PC-3 (cell line): Measurements from ENCODE around the gene TFDP2. TPM values are rescaled to one million over a fixed set of nuclear protein-coding genes. Genes with fewer than 3 reads are reported as not detected.

Experiments
- ATAC-seq: fragments of 200-7000 bp; cut with Tn5 transposase; 2 replicates; pipeline ENCODE4 v1.9.1; 2020; ENCODE audit warnings: mild to moderate bottlenecking, moderate library complexity
- BruUV-seq: library from RNA; stranded (reverse); fragments of 400-500 nt; replicated peaks from 2 replicates; lab custom pipeline; 2021; lab: Mats Ljungman, UMichigan
- CTCF ChIA-PET: fragments of 300-600 bp; sonication (Branson Sonifier 250); formaldehyde crosslinking; loops from one replicate; lab custom pipeline; 2022; ENCODE audit warnings: antibody characterized with exemption; lab: Charles Lee
- POLR2A ChIA-PET: fragments of 300-600 bp; sonication (Branson Sonifier 250); formaldehyde crosslinking; loops from one replicate; lab custom pipeline; 2022; ENCODE audit warnings: antibody characterized with exemption; ENCODE audit not compliant: unreplicated experiment; lab: Charles Lee
- DNase-seq: peaks from one replicate; pipeline ENCODE4 v3.0.0-alpha.2; 2015
- H2AFZ ChIP-seq: fragments of 300-600 bp; sonication (generic); 2 replicates; pipeline ENCODE4 v1.6.0; 2016; ENCODE audit warnings: antibody characterized with exemption, low read length
- H3F3A ChIP-seq: fragments of 300-600 bp; sonication (generic); one replicate; pipeline ENCODE4 v1.6.0; 2017; ENCODE audit warnings: antibody characterized with exemption, low read length, control low read depth, mild to moderate bottlenecking; ENCODE audit not compliant: unreplicated experiment
- H3K27ac ChIP-seq: fragments of 300-600 bp; sonication (generic); 2 replicates; pipeline ENCODE4 v1.5.1; 2016; ENCODE audit warnings: mild to moderate bottlenecking, low read length
- H3K27me3 ChIP-seq: fragments of 300-600 bp; sonication (generic); 2 replicates; pipeline ENCODE4 v1.6.1; 2016; ENCODE audit warnings: low read length, mixed read lengths
- H3K36me3 ChIP-seq: fragments of 300-600 bp; sonication (generic); 2 replicates; pipeline ENCODE4 v1.6.1; 2016; ENCODE audit warnings: low read depth, mixed run types, low read length, mixed read lengths
- H3K4me1 ChIP-seq: fragments of 300-600 bp; sonication (generic); 2 replicates; pipeline ENCODE4 v1.5.1; 2016; ENCODE audit warnings: low read length; ENCODE audit not compliant: insufficient read depth
- H3K4me2 ChIP-seq: fragments of 300-600 bp; sonication (generic); 2 replicates; pipeline ENCODE4 v1.6.0; 2016; ENCODE audit warnings: low read length
- H3K4me3 ChIP-seq: fragments of 300-600 bp; sonication (generic); 2 replicates; pipeline ENCODE4 v1.5.1; 2016; ENCODE audit warnings: mild to moderate bottlenecking, low read length, mixed read lengths
- H3K79me2 ChIP-seq: fragments of 300-600 bp; sonication (generic); 2 replicates; pipeline ENCODE4 v1.6.1; 2017; ENCODE audit warnings: low read length, mixed read lengths
- H3K9ac ChIP-seq: fragments of 300-600 bp; sonication (generic); 2 replicates; pipeline ENCODE4 v1.6.0; 2016; ENCODE audit warnings: mild to moderate bottlenecking, low read length
- H3K9me2 ChIP-seq: fragments of 300-600 bp; sonication (generic); replicated peaks from 2 replicates; pipeline ENCODE4 v1.6.1; 2016; ENCODE audit warnings: mixed run types, low read length, mixed read lengths
- H3K9me3 ChIP-seq: fragments of 300-600 bp; sonication (generic); 2 replicates; pipeline ENCODE4 v1.6.1; 2016; ENCODE audit warnings: low read length, mixed read lengths
- H4K20me1 ChIP-seq: fragments of 300-600 bp; sonication (generic); 2 replicates; pipeline ENCODE4 v1.6.1; 2016; ENCODE audit warnings: low read length, mixed read lengths
- EZH2 ChIP-seq: fragments of 300-600 bp; sonication (generic); IDR thresholded peaks from one replicate; pipeline ENCODE4 v1.6.1; 2017; ENCODE audit warnings: antibody characterized with exemption, mild to moderate bottlenecking, low read length; ENCODE audit not compliant: unreplicated experiment
- EZH2phosphoT487 ChIP-seq: fragments of 300-600 bp; sonication (generic); IDR thresholded peaks from 2 replicates; pipeline ENCODE4 v1.6.1; 2018; ENCODE audit warnings: mild to moderate bottlenecking, antibody characterized with exemption, low read length, borderline replicate concordance
- intact Hi-C: fragments of 100-400 bp; cut with micrococcal nuclease; formaldehyde crosslinking; loops from 2 replicates; pipeline ENCODE4 v1.9.0; 2023
- total RNA-seq: library from RNA; depleted of rRNA; stranded (reverse); fragments of >200 nt; gene quantifications from 2 replicates; pipeline ENCODE4 v1.2.3, GENCODE V29; 2014
- TF ChIP-seq, protein P1 (sequence below): fragments of 300-600 bp; sonication (generic); conservative IDR thresholded peaks from 2 replicates; pipeline ENCODE4 v1.5.1; 2017; ENCODE audit warnings: antibody characterized with exemption, low read depth, mild to moderate bottlenecking, low read length

The TFDP2 gene
- total RNA-seq, 1 experiment from 2014 or later, result 37.9 TPM

DNA sequence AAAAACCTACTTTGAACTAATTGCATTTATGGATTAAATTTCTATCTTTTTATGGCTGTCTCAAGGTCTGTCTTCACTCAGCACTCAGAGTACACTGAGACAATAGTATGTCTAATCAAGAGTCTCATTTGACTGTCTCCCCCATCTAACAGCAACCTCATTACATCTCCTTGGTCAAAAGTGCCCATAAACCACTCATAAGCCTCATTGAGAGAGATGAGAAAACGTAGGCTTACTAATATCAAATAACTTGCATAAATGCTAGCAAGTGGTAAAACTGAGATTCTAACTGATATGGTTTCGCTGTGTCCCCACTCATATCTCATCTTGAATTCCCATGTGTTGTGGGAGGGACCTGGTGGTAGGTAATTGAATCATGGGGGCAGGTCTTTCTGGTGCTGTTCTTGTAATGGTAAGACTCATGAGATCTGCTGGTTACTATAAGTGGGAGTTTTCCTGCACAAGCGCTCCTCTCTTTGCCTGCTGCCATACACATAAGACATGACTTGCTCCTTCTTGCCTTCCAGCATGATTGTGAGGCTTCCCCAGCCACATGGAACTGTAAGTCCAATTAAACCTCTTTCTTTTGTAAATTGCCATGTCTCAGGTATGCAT is 113.9 kb downstream of the TFDP2 start:
- Histone ChIP-seq H3K4me3 (no peak overlapping the region), H3K9me2 (no peaks in the 10 kb centered on the region), H3K9me3 (no peaks in the 10 kb centered on the region), H4K20me1 (no peaks in the 10 kb centered on the region), H3K27ac (no peak overlapping the region), H3K4me2 (no peak overlapping the region), H3K4me1 (peaks cover 7% of the 10 kb centered on the region; the same call in 1 of the 2 replicates), H3K27me3 (no peaks in the 10 kb centered on the region), H3K79me2 (no peaks in the 10 kb centered on the region), H3K36me3 (no peaks in the 10 kb centered on the region), H3F3A (no peaks in the 10 kb centered on the region), H2AFZ (no peak overlapping the region), H3K9ac (no peak overlapping the region)
- CTCF ChIA-PET, result no interaction called here
- POLR2A ChIA-PET, result no interaction called here
- no peak for ATAC-seq
- TF ChIP-seq, protein P1, sequence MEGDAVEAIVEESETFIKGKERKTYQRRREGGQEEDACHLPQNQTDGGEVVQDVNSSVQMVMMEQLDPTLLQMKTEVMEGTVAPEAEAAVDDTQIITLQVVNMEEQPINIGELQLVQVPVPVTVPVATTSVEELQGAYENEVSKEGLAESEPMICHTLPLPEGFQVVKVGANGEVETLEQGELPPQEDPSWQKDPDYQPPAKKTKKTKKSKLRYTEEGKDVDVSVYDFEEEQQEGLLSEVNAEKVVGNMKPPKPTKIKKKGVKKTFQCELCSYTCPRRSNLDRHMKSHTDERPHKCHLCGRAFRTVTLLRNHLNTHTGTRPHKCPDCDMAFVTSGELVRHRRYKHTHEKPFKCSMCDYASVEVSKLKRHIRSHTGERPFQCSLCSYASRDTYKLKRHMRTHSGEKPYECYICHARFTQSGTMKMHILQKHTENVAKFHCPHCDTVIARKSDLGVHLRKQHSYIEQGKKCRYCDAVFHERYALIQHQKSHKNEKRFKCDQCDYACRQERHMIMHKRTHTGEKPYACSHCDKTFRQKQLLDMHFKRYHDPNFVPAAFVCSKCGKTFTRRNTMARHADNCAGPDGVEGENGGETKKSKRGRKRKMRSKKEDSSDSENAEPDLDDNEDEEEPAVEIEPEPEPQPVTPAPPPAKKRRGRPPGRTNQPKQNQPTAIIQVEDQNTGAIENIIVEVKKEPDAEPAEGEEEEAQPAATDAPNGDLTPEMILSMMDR, result no peak
- TF ChIP-seq EZH2 (no peak), EZH2phosphoT487 (no peak)
- DNase-seq, result no peak
- BruUV-seq, result no TSS peak
- intact Hi-C loops, result no loop called here

DNA sequence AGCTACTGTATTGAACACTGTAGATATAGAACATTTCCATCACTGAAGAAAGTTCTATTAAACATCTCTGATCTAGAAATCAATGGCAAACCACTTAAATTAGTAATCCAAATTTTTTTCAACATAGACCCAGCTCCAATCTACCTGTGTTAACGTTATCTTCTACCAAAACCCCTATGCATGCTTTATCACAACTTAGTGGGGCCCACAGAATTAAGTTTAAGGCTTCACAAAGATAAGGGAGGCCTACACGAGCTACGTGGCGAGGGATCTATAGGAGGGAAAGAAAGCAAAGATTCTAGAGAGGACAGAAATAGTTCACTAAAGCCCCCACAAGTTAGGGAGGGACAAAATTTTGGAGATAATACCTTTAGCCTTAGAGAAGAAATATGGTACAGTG is 116.1 kb downstream of the TFDP2 start:
- POLR2A ChIA-PET, result no interaction called here
- H3K9me3 ChIP-seq, result no peaks in the 10 kb centered on the region
- no peak for ATAC-seq
- H3K4me3 ChIP-seq, result no peak overlapping the region
- no peaks in the 10 kb centered on the region for H3K4me1 ChIP-seq
- H3K36me3 ChIP-seq, result no peaks in the 10 kb centered on the region
- DNase-seq, result no peak
- no peak overlapping the region for H2AFZ ChIP-seq
- intact Hi-C loops, result no loop called here
- BruUV-seq, result no TSS peak
- no peak overlapping the region for H3K27ac ChIP-seq
- H3F3A ChIP-seq, result no peaks in the 10 kb centered on the region
- H3K9ac ChIP-seq, result no peak overlapping the region
- no peak overlapping the region for H3K4me2 ChIP-seq
- H3K79me2 ChIP-seq, result no peaks in the 10 kb centered on the region
- TF ChIP-seq, protein P1, result no peak
- TF ChIP-seq EZH2phosphoT487 (no peak), EZH2 (no peak)
- CTCF ChIA-PET, result no interaction called here
- no peaks in the 10 kb centered on the region for H4K20me1 ChIP-seq
- H3K27me3 ChIP-seq, result no peaks in the 10 kb centered on the region
- no peaks in the 10 kb centered on the region for H3K9me2 ChIP-seq

DNA sequence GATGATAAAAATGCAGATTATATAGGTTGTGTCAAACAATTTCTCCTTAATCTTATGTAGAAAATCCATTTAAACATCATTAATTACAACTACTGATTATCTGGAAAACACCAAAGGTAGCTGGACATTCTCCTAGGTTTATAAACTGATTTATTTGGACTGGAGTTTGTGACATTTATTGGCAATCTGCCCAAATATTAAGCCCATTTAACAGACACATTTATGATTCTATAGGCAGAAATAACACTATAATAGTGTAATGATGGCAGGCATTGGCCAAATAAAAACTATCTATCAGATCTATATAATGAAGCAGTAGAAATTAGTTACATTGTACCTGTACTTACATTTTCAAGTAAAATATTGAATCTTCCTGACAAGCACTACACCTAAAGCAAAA is 117.8 kb downstream of the TFDP2 start:
- no peak for ATAC-seq
- no peaks in the 10 kb centered on the region for H4K20me1 ChIP-seq
- H3K4me1 ChIP-seq, result no peaks in the 10 kb centered on the region
- no peak overlapping the region for H3K9ac ChIP-seq
- no peak for DNase-seq
- H3K36me3 ChIP-seq, result no peaks in the 10 kb centered on the region
- no peak overlapping the region for H3K4me3 ChIP-seq
- H2AFZ ChIP-seq, result no peak overlapping the region
- no peaks in the 10 kb centered on the region for H3K27me3 ChIP-seq
- no peaks in the 10 kb centered on the region for H3F3A ChIP-seq
- no TSS peak for BruUV-seq
- intact Hi-C loops, result no loop called here
- TF ChIP-seq, protein P1, result no peak
- TF ChIP-seq EZH2phosphoT487 (no peak), EZH2 (no peak)
- ChIA-PET POLR2A (interaction anchor here (0.6 kb wide), 1 partner anchor 72 kb away, joined by 5 read pairs; no protein-coding TSS in a partner anchor), CTCF (no interaction called here)
- no peaks in the 10 kb centered on the region for H3K9me3 ChIP-seq
- no peaks in the 10 kb centered on the region for H3K9me2 ChIP-seq
- H3K79me2 ChIP-seq, result no peaks in the 10 kb centered on the region
- H3K27ac ChIP-seq, result no peak overlapping the region
- H3K4me2 ChIP-seq, result no peak overlapping the region
